K562 (cell line): ENCODE measurements around the gene LRCH1. TPM values are rescaled to one million over a fixed set of nuclear protein-coding genes. Genes with fewer than 3 reads are reported as not detected.

ENCODE experiments used
- ATAC-seq: fragments of 200-7000 bp; cut with Tn5 transposase; 3 replicates; pipeline ENCODE4 v1.9.1; 2020; ENCODE audit warnings: moderate library complexity
- BruUV-seq: library from RNA; stranded (reverse); fragments of 400-500 nt; replicated peaks from 2 replicates; lab custom pipeline; 2021; lab: Mats Ljungman, UMichigan
- CTCF ChIA-PET: fragments of 300-600 bp; formaldehyde crosslinking; extraction: SDS; loops from one replicate; lab custom pipeline; 2021; ENCODE audit warnings: low intra/inter-chr PET ratio; lab: Yijun Ruan, JAX
- POLR2A ChIA-PET: fragments of 300-600, 350-650 bp; sonication (Branson Sonifier 250); formaldehyde crosslinking; extraction: SDS; loops from one replicate; lab custom pipeline; 2021; ENCODE audit warnings: antibody characterized with exemption, inconsistent platforms; lab: Yijun Ruan, JAX
- DNase-seq, 4 experiments: peaks; one replicate each; pipeline versions ENCODE4 v3.0.0 to v3.0.0-alpha.2; 2011 to 2018; ENCODE audit warnings: low spot score in 3 of 4, mixed read lengths in 3 of 4; ENCODE audit errors: extremely low read depth in 1 of 4
- FAIRE-seq: peaks from 2 replicates; lab custom pipeline; 2011; peaks lifted over from hg19 to GRCh38; lab: Jason Lieb, UNC
- H2AFZ ChIP-seq: 2 replicates; pipeline ENCODE4 v1.6.0; 2011; ENCODE audit warnings: low read depth, low read length, control low read depth, inconsistent platforms
- H3K27ac ChIP-seq: fragments of 200-600 bp; 3 replicates; pipeline ENCODE4 v1.8.0; 2011; ENCODE audit warnings: low read depth, mild to moderate bottlenecking, control low read depth, inconsistent platforms, low read length, moderate library complexity, mixed read lengths; ENCODE audit errors: extremely low read depth
- H3K27me3 ChIP-seq, 2 experiments: fragments of 300-600 bp in 1 of 2; 2 replicates in 1 of 2; 3 replicates in 1 of 2; pipeline versions ENCODE4 v1.6.0 to v1.8.0; 2011; ENCODE audit warnings: inconsistent platforms in 2 of 2, low read length in 2 of 2, mild to moderate bottlenecking in 1 of 2, mixed read lengths in 1 of 2, moderate library complexity in 1 of 2; ENCODE audit not compliant: control insufficient read depth in 2 of 2, insufficient read depth in 2 of 2
- H3K36me3 ChIP-seq: fragments of 300-600 bp; 3 replicates; pipeline ENCODE4 v1.8.0; 2011; ENCODE audit warnings: mild to moderate bottlenecking, low read length, inconsistent platforms; ENCODE audit not compliant: control insufficient read depth, insufficient read depth
- H3K4me1 ChIP-seq, 2 experiments: fragments of 200-600 bp in 1 of 2; replicated peaks in 1 of 2; 2 replicates in 1 of 2; 3 replicates in 1 of 2; pipeline versions ENCODE4 v1.5.1 to v1.8.0; 2011; ENCODE audit warnings: inconsistent platforms in 2 of 2, low read length in 2 of 2, mild to moderate bottlenecking in 1 of 2, mixed read lengths in 1 of 2, moderate library complexity in 1 of 2; ENCODE audit not compliant: control insufficient read depth in 2 of 2, insufficient read depth in 2 of 2
- H3K4me2 ChIP-seq: 2 replicates; pipeline ENCODE4 v1.6.1; 2011; ENCODE audit warnings: low read length, control low read depth, inconsistent platforms, mixed read lengths; ENCODE audit not compliant: insufficient read depth
- H3K4me3 ChIP-seq: fragments of 200-600 bp; sonication (generic), shearing (Covaris generic); 2 replicates; pipeline ENCODE4 v1.5.1; 2016; ENCODE audit warnings: control low read depth, inconsistent platforms
- H3K79me2 ChIP-seq: fragments of 200-600 bp; 3 replicates; pipeline ENCODE4 v1.8.0; 2011; ENCODE audit warnings: low read length, inconsistent platforms; ENCODE audit not compliant: control insufficient read depth, insufficient read depth
- H3K9ac ChIP-seq, 2 experiments: 2 replicates each; pipeline versions ENCODE4 v1.6.0 to v1.6.1; 2011; ENCODE audit warnings: low read depth in 2 of 2, low read length in 2 of 2, control low read depth in 1 of 2, inconsistent platforms in 1 of 2, mild to moderate bottlenecking in 1 of 2, mixed read lengths in 1 of 2; ENCODE audit not compliant: insufficient read depth in 1 of 2
- H3K9me1 ChIP-seq: one replicate; pipeline ENCODE4 v1.6.0; 2011; ENCODE audit warnings: inconsistent platforms, mild to moderate bottlenecking, low read length, moderate library complexity; ENCODE audit not compliant: control insufficient read depth, insufficient read depth
- H3K9me3 ChIP-seq: replicated peaks from 2 replicates; pipeline ENCODE4 v1.5.1; 2011; ENCODE audit warnings: low read depth, low read length, inconsistent platforms; ENCODE audit not compliant: control insufficient read depth, insufficient read depth
- H4K20me1 ChIP-seq: replicated peaks from 2 replicates; pipeline ENCODE4 v1.6.1; 2011; ENCODE audit warnings: low read length, inconsistent platforms, mixed read lengths; ENCODE audit not compliant: control insufficient read depth, insufficient read depth
- CHCHD3 ChIP-seq: fragments of 250-450 bp; sonication (Bioruptor Pico); IDR thresholded peaks from 2 replicates; pipeline ENCODE4 v2.1.2; 2022; ENCODE audit warnings: mild to moderate bottlenecking
- CHD2 ChIP-seq: IDR thresholded peaks from 2 replicates; pipeline ENCODE4 v1.6.1; 2011; ENCODE audit warnings: low read depth, low read length
- DPF2 ChIP-seq: fragments of 450-650 bp; IDR thresholded peaks from 2 replicates; pipeline ENCODE4 v1.6.1; 2016
- EHMT2 ChIP-seq: fragments of 450-650 bp; IDR thresholded peaks from 2 replicates; pipeline ENCODE4 v1.6.1; 2018; ENCODE audit warnings: antibody characterized with exemption
- MTF1 ChIP-seq: fragments of 250-450 bp; sonication (Bioruptor Pico); IDR thresholded peaks from 2 replicates; pipeline ENCODE4 v1.9.0; 2021; ENCODE audit warnings: moderate library complexity, mild to moderate bottlenecking, inconsistent platforms, borderline replicate concordance
- ZNF143 ChIP-seq: sonication (generic); formaldehyde crosslinking; IDR thresholded peaks from 2 replicates; pipeline ENCODE4 v1.9.0; 2022; ENCODE audit warnings: mild to moderate bottlenecking, missing genetic modification reagents
- ZNF263 ChIP-seq: sonication (generic); formaldehyde crosslinking; IDR thresholded peaks from 2 replicates; pipeline ENCODE4 v1.8.0; 2022; ENCODE audit warnings: mild to moderate bottlenecking, missing genetic modification reagents, borderline replicate concordance
- ZNF766 ChIP-seq: fragments of 200-800 bp; sonication (Bioruptor generic); conservative IDR thresholded peaks from 2 replicates; pipeline ENCODE4 v1.6.1; 2016; ENCODE audit warnings: missing genetic modification characterization, missing compliant biosample characterization
- WGBS: fragments of 100-300 bp; shearing (Covaris generic); methylation state at CpG from one replicate; pipeline ENCODE4 v1.1.6; 2016; ENCODE audit warnings: low coverage, mixed read lengths; ENCODE audit not compliant: insufficient coverage; ENCODE audit errors: missing lambda C conversion rate; 5-methylcytosine and 5-hydroxymethylcytosine counted together
- in situ Hi-C: fragments of 300-500 bp; cut with MboI; formaldehyde crosslinking; loops from 4 replicates; pipeline ENCODE4 v1.15.0; 2018; ENCODE audit warnings: inconsistent platforms, mixed read lengths
- intact Hi-C: fragments of 100-400 bp; cut with micrococcal nuclease; formaldehyde crosslinking; loops from 2 replicates; pipeline ENCODE4 v1.14.2; 2022
- polyA plus RNA-seq, 8 experiments: library from polyadenylated mRNA; depleted of rRNA in 4 of 8; stranded (reverse) in 5 of 8; unstranded in 3 of 8; fragments of >200 nt; fragmentation: Nextera tagmentation in 2 of 8; fragmentation: Illumina TruSeq in 1 of 8; extraction: Ambion mirVana in 2 of 8; extraction: Trizol in 1 of 8; gene quantifications; 2 replicates each; pipeline versions ENCODE4 v1.2.1 to v1.2.3, GENCODE V29; 2011 to 2014; ENCODE audit warnings: inconsistent platforms in 1 of 8, missing spikeins in 1 of 8
- total RNA-seq, 7 experiments: library from RNA; depleted of rRNA in 6 of 7; stranded (reverse); fragments of >200 nt in 6 of 7; fragmentation: Illumina TruSeq in 2 of 7; extraction: Trizol in 2 of 7; gene quantifications; 2 replicates each; pipeline versions ENCODE4 v1.2.1 to v1.2.3, GENCODE V29; 2011 to 2021; ENCODE audit warnings: low replicate concordance in 1 of 7
- TF ChIP-seq, protein P1 (sequence below): fragments of 250-450 bp; sonication (Bioruptor Pico); IDR thresholded peaks from 2 replicates; pipeline ENCODE4 v1.5.0; 2021

LRCH1 gene
- total and polyA plus RNA-seq, 9 of the 15 experiments (the other 6 are each of a cell fraction or from before 2014, with no cell fraction given), result 1.1 to 6.8 (median 3.7) TPM

GRCh38 chr13:46716821-46717220 is 163.9 kb downstream of the LRCH1 start:
- Histone ChIP-seq H3K4me3 (no peak overlapping the region), H4K20me1 (no peaks in the 10 kb centered on the region), H3K9me3 (no peaks in the 10 kb centered on the region), H3K4me1 (no peaks in the 10 kb centered on the region), H3K9ac (no peak overlapping the region), H3K79me2 (no peaks in the 10 kb centered on the region), H3K9me1 (no peaks in the 10 kb centered on the region), H3K27me3 (no peaks in the 10 kb centered on the region), H2AFZ (no peak overlapping the region), H3K36me3 (0 out of 3 replicates have a peak, but pooled peaks cover 2% of the 10 kb centered on the region), H3K27ac (no peak overlapping the region), H3K4me2 (no peak overlapping the region)
- DNase-seq, result no peak
- TF ChIP-seq CHCHD3 (no peak), DPF2 (no peak), ZNF143 (no peak), EHMT2 (no peak), CHD2 (no peak), ZNF766 (CRISPR knock-in tag) (no peak), ZNF263 (CRISPR knock-in tag) (no peak), MTF1 (no peak)
- TF ChIP-seq, protein P1, sequence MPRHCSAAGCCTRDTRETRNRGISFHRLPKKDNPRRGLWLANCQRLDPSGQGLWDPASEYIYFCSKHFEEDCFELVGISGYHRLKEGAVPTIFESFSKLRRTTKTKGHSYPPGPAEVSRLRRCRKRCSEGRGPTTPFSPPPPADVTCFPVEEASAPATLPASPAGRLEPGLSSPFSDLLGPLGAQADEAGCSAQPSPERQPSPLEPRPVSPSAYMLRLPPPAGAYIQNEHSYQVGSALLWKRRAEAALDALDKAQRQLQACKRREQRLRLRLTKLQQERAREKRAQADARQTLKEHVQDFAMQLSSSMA (CRISPR knock-in tag), result no peak
- no TSS peak for BruUV-seq
- no peak for ATAC-seq
- no peak for FAIRE-seq
- CTCF ChIA-PET, result no interaction called here
- in situ Hi-C loops, result no loop called here
- intact Hi-C loops, result no loop called here
- WGBS, result 80% methylated on average over 1 of the region's 1 CpG
- POLR2A ChIA-PET, result interaction anchor here (0.7 kb wide), 1 partner anchor 67 kb away, joined by 7 read pairs; no protein-coding TSS in a partner anchor
